Measurements from ENCODE around the gene KPNA5.
A peak's percentile ranks its signal among the peaks of the same experiment; 100 is the strongest.

KPNA5 gene

GRCh38 chr6:116745176-116745575 lies 64.2 kb downstream of the KPNA5 start:
- H3K27me3 Mint-ChIP-seq = no peaks in the 10 kb centered on the region
- no peaks in the 10 kb centered on the region for H3K4me1 Mint-ChIP-seq
- peaks cover 11% of the 10 kb centered on the region for H3K9me3 Mint-ChIP-seq
- ATAC-seq = no peak
- peaks cover 5% of the 10 kb centered on the region for H3K36me3 Mint-ChIP-seq
- no peak overlapping the region for H3K27ac Mint-ChIP-seq
- no peak overlapping the region for H3K4me3 Mint-ChIP-seq

- Mint-ChIP-seq H3K4me1 (peaks cover 15% of the 10 kb centered on the region), H3K36me3 (peaks cover 4% of the 10 kb centered on the region), H3K27ac (no peak overlapping the region), H3K27me3 (peaks cover 38% of the 10 kb centered on the region), H3K9me3 (no peaks in the 10 kb centered on the region), H3K4me3 (no peak overlapping the region)
- no peak for ATAC-seq
Observed at GRCh38 chr6:116761779-116762178, 80.8 kb downstream of the KPNA5 start.

GRCh38 chr6:116762235-116762634 lies 81.2 kb downstream of the KPNA5 start:
- Mint-ChIP-seq H3K27me3 (peaks cover 42% of the 10 kb centered on the region), H3K4me1 (peaks cover 15% of the 10 kb centered on the region), H3K27ac (no peak overlapping the region), H3K9me3 (no peaks in the 10 kb centered on the region), H3K36me3 (peaks cover 4% of the 10 kb centered on the region), H3K4me3 (no peak overlapping the region)
- ATAC-seq = no peak

DNA sequence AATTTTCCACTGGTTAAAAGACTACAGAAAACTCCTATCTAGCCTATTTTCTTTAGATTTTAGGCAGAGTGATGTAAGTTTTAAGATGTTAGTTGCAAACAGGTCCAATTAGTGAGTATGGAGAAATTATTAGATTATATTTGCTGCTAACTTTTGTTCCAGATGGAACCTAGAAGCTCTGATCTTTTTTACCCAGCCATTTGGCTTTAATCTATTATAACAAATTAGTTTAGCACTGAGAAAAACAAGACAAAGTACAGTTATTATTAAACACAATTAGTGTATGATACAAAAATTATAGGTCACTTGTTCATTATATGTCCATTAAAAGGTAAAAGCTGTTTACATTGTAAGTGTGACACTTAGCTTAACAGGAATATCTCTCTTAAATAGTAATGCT lies 82.0 kb downstream of the KPNA5 start:
- no peak for ATAC-seq
- Mint-ChIP-seq H3K9me3 (no peaks in the 10 kb centered on the region), H3K27ac (no peak overlapping the region)

DNA sequence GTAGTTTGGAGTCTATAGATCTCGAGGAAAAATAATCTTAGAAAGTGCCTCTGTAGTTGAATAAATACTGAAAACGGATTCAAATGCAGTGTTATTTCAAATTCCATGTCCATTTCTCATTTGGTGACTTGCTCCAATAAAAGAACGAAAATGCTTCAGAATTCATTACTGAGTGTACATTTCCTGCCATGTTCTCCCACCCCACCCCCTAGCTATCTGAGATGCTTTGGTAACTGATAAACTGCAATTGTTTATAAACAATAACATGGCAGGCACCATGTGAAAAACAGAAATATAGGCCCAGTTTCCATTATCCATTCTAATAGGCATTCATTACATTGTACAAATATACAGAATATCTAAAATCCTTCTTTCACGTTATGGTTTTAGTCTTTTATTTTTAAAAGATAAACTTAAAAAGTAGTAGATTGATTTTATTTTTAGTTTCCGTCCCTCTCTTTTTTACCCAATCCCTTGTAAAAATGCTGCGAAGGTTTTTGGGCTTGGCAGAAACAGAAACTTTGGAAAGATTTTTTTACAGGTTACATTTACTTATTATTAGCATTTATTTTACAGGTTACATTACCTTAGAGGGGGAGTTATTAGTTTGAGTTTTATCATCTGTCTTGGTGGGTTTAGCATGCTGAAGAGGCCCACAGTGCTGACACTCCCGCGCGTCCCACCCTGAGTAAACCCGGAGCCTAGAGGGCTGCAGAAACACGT lies 83.1 kb downstream of the KPNA5 start:
- H3K36me3 Mint-ChIP-seq = peaks cover 4% of the 10 kb centered on the region
- no peak overlapping the region for H3K27ac Mint-ChIP-seq
- no peaks in the 10 kb centered on the region for H3K9me3 Mint-ChIP-seq
- H3K4me1 Mint-ChIP-seq = peaks cover 15% of the 10 kb centered on the region
- no peak for ATAC-seq
- H3K4me3 Mint-ChIP-seq = no peak overlapping the region
- peaks cover 47% of the 10 kb centered on the region for H3K27me3 Mint-ChIP-seq

More for the DNA sequence above, 82.0 kb downstream of the KPNA5 start:
- H3K4me3 Mint-ChIP-seq = no peak overlapping the region
- peaks cover 47% of the 10 kb centered on the region for H3K27me3 Mint-ChIP-seq
- peaks cover 4% of the 10 kb centered on the region for H3K36me3 Mint-ChIP-seq
- peaks cover 15% of the 10 kb centered on the region for H3K4me1 Mint-ChIP-seq

DNA sequence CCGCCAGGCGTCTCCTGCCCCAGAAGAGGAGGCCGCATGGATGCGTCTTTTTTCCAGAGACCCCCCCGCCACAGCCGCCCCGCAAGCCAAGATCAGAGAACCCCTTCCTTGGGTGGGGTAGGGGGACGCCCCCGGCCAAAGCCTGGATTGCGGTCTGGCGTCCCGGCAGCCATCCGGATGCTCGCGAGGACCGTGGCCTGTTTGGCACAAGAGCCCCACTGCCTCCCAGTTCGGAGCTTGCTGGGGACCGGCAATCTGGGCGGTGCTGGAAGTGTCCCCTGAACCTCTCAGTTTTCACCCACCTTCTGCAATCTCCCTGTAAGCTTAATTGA lies 83.6 kb downstream of the KPNA5 start:
- peak overlapping the region; percentile 18 for H3K4me3 Mint-ChIP-seq
- H3K36me3 Mint-ChIP-seq = peaks cover 4% of the 10 kb centered on the region
- no peak for ATAC-seq
- no peak overlapping the region for H3K27ac Mint-ChIP-seq
- H3K27me3 Mint-ChIP-seq = peaks cover 43% of the 10 kb centered on the region
- H3K4me1 Mint-ChIP-seq = peaks cover 15% of the 10 kb centered on the region
- no peaks in the 10 kb centered on the region for H3K9me3 Mint-ChIP-seq

DNA sequence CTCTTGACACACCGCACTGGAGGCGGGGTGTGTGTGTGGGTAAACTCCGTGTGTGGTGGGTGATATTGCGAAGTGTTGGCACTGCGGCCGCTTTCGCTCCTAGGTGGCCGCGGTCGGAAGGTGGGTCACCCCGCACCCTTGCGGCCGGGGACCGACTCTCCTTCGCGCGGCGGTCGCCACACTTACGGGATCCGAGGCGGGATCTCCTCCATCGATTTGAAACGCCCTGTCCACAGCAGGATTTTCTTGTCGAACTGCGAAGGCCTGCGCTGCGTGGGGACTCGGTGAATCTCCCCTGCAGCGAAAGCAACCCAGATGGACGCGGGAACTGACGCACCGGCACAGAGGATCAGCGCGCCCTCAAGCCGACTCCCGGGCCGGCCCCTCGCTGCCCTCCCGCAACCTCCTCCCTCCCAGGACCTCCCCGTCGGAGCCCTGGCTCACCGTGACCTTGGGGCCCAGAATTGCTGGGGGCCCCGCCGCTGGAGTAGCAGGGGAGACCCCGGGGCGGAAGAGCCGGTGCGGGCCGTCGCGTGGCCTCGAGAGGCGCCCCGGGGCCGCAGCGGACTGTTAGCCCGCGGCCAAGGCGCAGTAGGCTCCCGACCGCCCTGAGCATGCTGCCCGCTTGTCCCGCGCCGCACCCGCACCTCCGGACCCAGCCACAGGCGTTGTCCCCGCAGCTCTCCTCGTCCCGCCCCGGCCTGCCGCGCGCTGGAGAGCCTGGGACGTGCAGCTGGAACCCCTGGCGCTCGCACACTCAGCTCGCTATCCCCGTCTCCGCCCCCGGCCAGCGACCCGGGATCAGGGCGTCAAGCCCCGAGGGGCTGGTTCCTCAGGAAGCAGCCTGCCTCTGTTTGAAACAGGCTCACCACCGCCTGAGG lies 84.2 kb downstream of the KPNA5 start, which contains the start of gene FAM162B:
Gene FAM162B (minus strand): TSS at position 759 of the 881 bp plus-strand sequence. CDS start 143 bp downstream, at position 616.
- Mint-ChIP-seq H3K36me3 (peaks cover 4% of the 10 kb centered on the region), H3K4me3 (peak within 1 kb of the TSS; percentile 65), H3K9me3 (no peaks in the 10 kb centered on the region), H3K27me3 (peaks cover 37% of the 10 kb centered on the region), H3K4me1 (peaks cover 15% of the 10 kb centered on the region), H3K27ac (no peak within 1 kb of the TSS)
- ATAC-seq = peak; percentile 36

- H3K27ac Mint-ChIP-seq = no peak overlapping the region
- peak overlapping the region; percentile 65 for H3K4me3 Mint-ChIP-seq
Observed at GRCh38 chr6:116766506-116767176, 85.6 kb downstream of the KPNA5 start.

GRCh38 chr6:116767715-116768114 lies 86.7 kb downstream of the KPNA5 start:
- Mint-ChIP-seq H3K4me3 (no peak overlapping the region), H3K27ac (no peak overlapping the region), H3K4me1 (peaks cover 15% of the 10 kb centered on the region), H3K9me3 (no peaks in the 10 kb centered on the region), H3K36me3 (peaks cover 4% of the 10 kb centered on the region), H3K27me3 (peaks cover 47% of the 10 kb centered on the region)
- no peak for ATAC-seq

More at GRCh38 chr6:116766506-116767176, 85.6 kb downstream of the KPNA5 start:
- ATAC-seq = no peak
- H3K36me3 Mint-ChIP-seq = peaks cover 4% of the 10 kb centered on the region
- peaks cover 15% of the 10 kb centered on the region for H3K4me1 Mint-ChIP-seq
- H3K27me3 Mint-ChIP-seq = peaks cover 37% of the 10 kb centered on the region
- H3K9me3 Mint-ChIP-seq = no peaks in the 10 kb centered on the region

DNA sequence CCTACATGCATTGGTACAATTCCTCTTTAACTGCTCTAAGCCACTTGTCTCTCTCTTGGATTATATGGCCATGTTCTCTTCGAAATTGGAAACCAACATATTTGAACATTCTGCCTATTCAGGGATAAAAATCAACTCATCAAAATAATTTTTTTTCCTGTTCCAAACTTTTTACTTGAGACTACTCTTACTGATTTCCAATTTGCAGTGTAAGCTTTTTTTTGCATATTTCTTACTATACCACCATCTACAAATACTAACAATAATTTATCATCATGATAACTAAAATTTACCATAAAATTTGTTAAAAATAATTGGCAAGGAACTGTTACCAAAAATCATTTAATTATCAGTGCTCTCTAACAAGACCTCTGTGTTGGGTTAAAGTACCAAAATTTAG lies 91.4 kb downstream of the KPNA5 start:
- Mint-ChIP-seq H3K9me3 (peaks cover 2% of the 10 kb centered on the region), H3K27me3 (peaks cover 13% of the 10 kb centered on the region), H3K4me1 (no peaks in the 10 kb centered on the region), H3K27ac (no peak overlapping the region), H3K4me3 (no peak overlapping the region), H3K36me3 (no peaks in the 10 kb centered on the region)
- ATAC-seq = no peak

GRCh38 chr6:116773886-116774285 lies 92.9 kb downstream of the KPNA5 start:
- H3K36me3 Mint-ChIP-seq = no peaks in the 10 kb centered on the region
- no peak overlapping the region for H3K4me3 Mint-ChIP-seq
- H3K27me3 Mint-ChIP-seq = peaks cover 11% of the 10 kb centered on the region
- no peaks in the 10 kb centered on the region for H3K4me1 Mint-ChIP-seq
- ATAC-seq = no peak
- H3K27ac Mint-ChIP-seq = no peak overlapping the region
- H3K9me3 Mint-ChIP-seq = peaks cover 2% of the 10 kb centered on the region

GRCh38 chr6:116779573-116780164 lies 98.7 kb downstream of the KPNA5 start:
- Mint-ChIP-seq H3K27ac (no peak overlapping the region), H3K9me3 (peaks cover 2% of the 10 kb centered on the region), H3K4me3 (no peak overlapping the region), H3K27me3 (peaks cover 13% of the 10 kb centered on the region), H3K36me3 (no peaks in the 10 kb centered on the region), H3K4me1 (no peaks in the 10 kb centered on the region)
- no peak for ATAC-seq

- no peaks in the 10 kb centered on the region for H3K4me1 Mint-ChIP-seq
- no peak overlapping the region for H3K4me3 Mint-ChIP-seq
- no peak for ATAC-seq
- peaks cover 13% of the 10 kb centered on the region for H3K27me3 Mint-ChIP-seq
- no peaks in the 10 kb centered on the region for H3K36me3 Mint-ChIP-seq
- H3K27ac Mint-ChIP-seq = no peak overlapping the region
- no peaks in the 10 kb centered on the region for H3K9me3 Mint-ChIP-seq
Observed at GRCh38 chr6:116783852-116784251, 102.8 kb downstream of the KPNA5 start.

Data from stimulated activated memory B cell treated with anti-CD40 and anti-IgM and Interleukin-4, amounts not matched to agents 10 μg/mL and 1 μg/mL and 100 μg/mL, for 72 hours (primary cell).